H1 (cell line): Measurements from ENCODE around the gene STXBP6. TPM values are rescaled to one million over a fixed set of nuclear protein-coding genes. Genes with fewer than 3 reads are reported as not detected.

ENCODE experiments used
- CTCF ChIA-PET: fragments of 300-600 bp; sonication (Branson Sonifier 250); formaldehyde crosslinking; loops from one replicate; lab custom pipeline; 2021; ENCODE audit not compliant: partially characterized antibody; lab: Charles Lee
- POLR2A ChIA-PET: fragments of 300-600 bp; sonication (Branson Sonifier 250); formaldehyde crosslinking; loops from one replicate; lab custom pipeline; 2021; ENCODE audit warnings: inconsistent platforms; ENCODE audit not compliant: partially characterized antibody; lab: Charles Lee
- DNase-seq, 2 experiments: peaks; one replicate each; pipeline versions ENCODE4 v3.0.0 to v3.0.0-alpha.2; 2010 to 2022; ENCODE audit warnings: low spot score in 2 of 2, low read depth in 1 of 2, mixed read lengths in 1 of 2
- FAIRE-seq: peaks from 2 replicates; lab custom pipeline; 2011; peaks lifted over from hg19 to GRCh38; lab: Jason Lieb, UNC
- H2AFZ ChIP-seq: 2 replicates; pipeline ENCODE4 v1.8.1; 2012; ENCODE audit warnings: low read length, inconsistent platforms
- H2AK5ac ChIP-seq: 2 replicates; pipeline ENCODE4 v1.6.1; 2013; ENCODE audit warnings: low read depth, low read length
- H2BK120ac ChIP-seq: replicated peaks from 2 replicates; pipeline ENCODE3; 2013; ENCODE audit warnings: low read depth, low read length, inconsistent platforms
- H2BK12ac ChIP-seq: 2 replicates; pipeline ENCODE4 v1.6.1; 2013; ENCODE audit warnings: low read depth, low read length
- H2BK15ac ChIP-seq: 2 replicates; pipeline ENCODE4 v1.6.1; 2013; ENCODE audit warnings: low read length
- H2BK20ac ChIP-seq: 2 replicates; pipeline ENCODE4 v1.6.1; 2013; ENCODE audit warnings: low read length
- H2BK5ac ChIP-seq: 2 replicates; pipeline ENCODE4 v1.6.1; 2013; ENCODE audit warnings: low read depth, low read length
- H3K14ac ChIP-seq: 2 replicates; pipeline ENCODE4 v1.6.1; 2013; ENCODE audit warnings: inconsistent platforms; ENCODE audit not compliant: insufficient read length
- H3K18ac ChIP-seq: 2 replicates; pipeline ENCODE4 v1.6.1; 2013; ENCODE audit warnings: low read length; ENCODE audit errors: extremely low read depth
- H3K23ac ChIP-seq: 2 replicates; pipeline ENCODE4 v1.6.1; 2013; ENCODE audit warnings: inconsistent platforms; ENCODE audit not compliant: insufficient read length
- H3K23me2 ChIP-seq: 2 replicates; pipeline ENCODE4 v1.6.1; 2013; ENCODE audit warnings: low read depth, low read length
- H3K27ac ChIP-seq: 2 replicates; pipeline ENCODE4 v1.6.1; 2011; ENCODE audit warnings: low read depth, low read length, inconsistent platforms
- H3K27me3 ChIP-seq, 4 experiments: replicated peaks in 1 of 4; 1 replicate in 1 of 4; 2 replicates in 3 of 4; pipeline versions ENCODE4 v1.6.1 to v1.8.1; 2011 to 2013; ENCODE audit warnings: low read length in 3 of 4, mild to moderate bottlenecking in 3 of 4, inconsistent platforms in 2 of 4, mixed read lengths in 2 of 4, moderate library complexity in 1 of 4; ENCODE audit not compliant: control insufficient read depth in 3 of 4, insufficient read depth in 3 of 4; ENCODE audit errors: extremely low read depth in 1 of 4
- H3K36me3 ChIP-seq, 4 experiments: 2 replicates each; pipeline versions ENCODE4 v1.6.1 to v1.8.1; 2011 to 2013; ENCODE audit warnings: mild to moderate bottlenecking in 4 of 4, low read length in 3 of 4, moderate library complexity in 2 of 4, control low read depth in 1 of 4, inconsistent platforms in 1 of 4; ENCODE audit not compliant: insufficient read depth in 4 of 4, control insufficient read depth in 2 of 4
- H3K4ac ChIP-seq: replicated peaks from 2 replicates; pipeline ENCODE3; 2013; ENCODE audit warnings: low read length, low read depth, mixed read lengths, inconsistent platforms; ENCODE audit not compliant: insufficient read length
- H3K4me1 ChIP-seq, 4 experiments: replicated peaks in 1 of 4; 1 replicate in 1 of 4; 2 replicates in 3 of 4; pipeline versions ENCODE4 v1.6.1 to v1.8.1; 2011 to 2013; ENCODE audit warnings: low read length in 3 of 4, inconsistent platforms in 2 of 4, mixed read lengths in 1 of 4; ENCODE audit not compliant: insufficient read depth in 4 of 4, control insufficient read depth in 3 of 4
- H3K4me2 ChIP-seq, 2 experiments: 2 replicates each; pipeline versions ENCODE4 v1.6.1 to v1.8.1; 2011 to 2013; ENCODE audit warnings: low read depth in 2 of 2, low read length in 2 of 2, control low read depth in 1 of 2, inconsistent platforms in 1 of 2, mild to moderate bottlenecking in 1 of 2; ENCODE audit not compliant: insufficient read depth in 1 of 2
- H3K4me3 ChIP-seq, 4 experiments: fragments of 200-600, 300-600 bp in 1 of 4; sonication (generic), shearing (Covaris generic), sonication (Bioruptor Twin) in 1 of 4; 2 replicates each; pipeline versions ENCODE4 v1.5.1 to v1.8.1; 2011 to 2016; ENCODE audit warnings: low read length in 4 of 4, low read depth in 3 of 4, control low read depth in 2 of 4, inconsistent platforms in 2 of 4, mild to moderate bottlenecking in 2 of 4, mixed read lengths in 1 of 4, moderate library complexity in 1 of 4; ENCODE audit not compliant: insufficient read depth in 2 of 4; ENCODE audit errors: extremely low read depth in 1 of 4
- H3K56ac ChIP-seq: replicated peaks from 2 replicates; pipeline ENCODE3; 2013; ENCODE audit warnings: low read depth, mild to moderate bottlenecking, mixed read lengths, low read length, inconsistent platforms; ENCODE audit not compliant: insufficient read length
- H3K79me1 ChIP-seq: 2 replicates; pipeline ENCODE4 v1.6.1; 2013; ENCODE audit warnings: low read depth, low read length, control low read depth
- H3K79me2 ChIP-seq, 2 experiments: 2 replicates each; pipeline versions ENCODE4 v1.6.1 to v1.8.1; 2012 to 2013; ENCODE audit warnings: low read length in 2 of 2, mild to moderate bottlenecking in 2 of 2, inconsistent platforms in 1 of 2; ENCODE audit not compliant: insufficient read depth in 2 of 2, control insufficient read depth in 1 of 2
- H3K9ac ChIP-seq, 4 experiments: replicated peaks in 1 of 4; 1 replicate in 1 of 4; 2 replicates in 3 of 4; pipeline versions ENCODE4 v1.6.1 to v1.8.1; 2011 to 2013; ENCODE audit warnings: low read depth in 3 of 4, low read length in 3 of 4, control low read depth in 2 of 4, mild to moderate bottlenecking in 2 of 4, moderate library complexity in 2 of 4, inconsistent platforms in 1 of 4; ENCODE audit errors: extremely low read depth in 1 of 4
- H3K9me3 ChIP-seq, 2 experiments: 2 replicates each; pipeline versions ENCODE4 v1.6.1 to v1.8.1; 2012 to 2013; ENCODE audit warnings: mild to moderate bottlenecking in 2 of 2, moderate library complexity in 2 of 2, control low read depth in 1 of 2, inconsistent platforms in 1 of 2, low read depth in 1 of 2, low read length in 1 of 2, mixed read lengths in 1 of 2; ENCODE audit not compliant: insufficient read depth in 2 of 2
- H4K20me1 ChIP-seq, 2 experiments: replicated peaks in 1 of 2; 2 replicates each; pipeline versions ENCODE3 to v1.8.1; 2011 to 2013; ENCODE audit warnings: inconsistent platforms in 2 of 2, low read length in 2 of 2, mild to moderate bottlenecking in 1 of 2; ENCODE audit not compliant: insufficient read depth in 2 of 2, control insufficient read depth in 1 of 2
- H4K5ac ChIP-seq: 2 replicates; pipeline ENCODE4 v1.6.1; 2013; ENCODE audit warnings: low read length, low read depth, mixed read lengths, inconsistent platforms; ENCODE audit not compliant: insufficient read length
- H4K8ac ChIP-seq: 2 replicates; pipeline ENCODE4 v1.8.0; 2013; ENCODE audit warnings: mild to moderate bottlenecking, moderate library complexity, low read length, inconsistent platforms; ENCODE audit not compliant: insufficient read depth; ENCODE audit errors: extremely low read depth
- H4K91ac ChIP-seq: replicated peaks from 2 replicates; pipeline ENCODE3; 2013; ENCODE audit warnings: low read length, mixed read lengths, inconsistent platforms; ENCODE audit not compliant: insufficient read length
- BRCA1 ChIP-seq: IDR thresholded peaks from 2 replicates; pipeline ENCODE4 v1.6.1; 2012; ENCODE audit warnings: low read depth, low read length, improper control_type of control experiment
- CHD1 ChIP-seq: IDR thresholded peaks from 2 replicates; pipeline ENCODE4 v1.6.1; 2012; ENCODE audit warnings: low read depth, low read length, improper control_type of control experiment
- EZH2 ChIP-seq: fragments of 200-600 bp; sonication (generic); IDR thresholded peaks from 2 replicates; pipeline ENCODE4 v1.7.1; 2012; ENCODE audit warnings: low read depth, mild to moderate bottlenecking, moderate library complexity, low read length, inconsistent platforms; ENCODE audit not compliant: severe bottlenecking
- FOSL1 ChIP-seq: IDR thresholded peaks from 2 replicates; pipeline ENCODE4 v1.6.1; 2011; ENCODE audit warnings: mild to moderate bottlenecking, low read depth, low read length, moderate library complexity; ENCODE audit not compliant: insufficient read depth
- GABPA ChIP-seq: IDR thresholded peaks from 2 replicates; pipeline ENCODE4 v1.6.1; 2011; ENCODE audit warnings: mild to moderate bottlenecking, low read length, moderate library complexity, borderline replicate concordance; ENCODE audit not compliant: insufficient read depth
- MAX ChIP-seq: IDR thresholded peaks from 2 replicates; pipeline ENCODE4 v1.6.1; 2012; ENCODE audit warnings: inconsistent platforms
- NANOG ChIP-seq: IDR thresholded peaks from 2 replicates; pipeline ENCODE4 v1.6.1; 2011; ENCODE audit warnings: low read length, low read depth, mild to moderate bottlenecking, inconsistent platforms; ENCODE audit not compliant: insufficient read depth, poor library complexity, severe bottlenecking
- POLR2AphosphoS5 ChIP-seq: IDR thresholded peaks from 2 replicates; pipeline ENCODE4 v1.6.1; 2011; ENCODE audit warnings: low read depth, low read length
- RAD21 ChIP-seq, 2 experiments: IDR thresholded peaks in 1 of 2; conservative IDR thresholded peaks in 1 of 2; 2 replicates each; pipeline ENCODE4 v1.6.1; 2011; ENCODE audit warnings: low read depth in 2 of 2, low read length in 2 of 2, improper control_type of control experiment in 1 of 2, inconsistent platforms in 1 of 2, mild to moderate bottlenecking in 1 of 2, moderate library complexity in 1 of 2
- RXRA ChIP-seq: IDR thresholded peaks from 2 replicates; pipeline ENCODE4 v1.6.1; 2011; ENCODE audit warnings: low read depth, mild to moderate bottlenecking, low read length, moderate library complexity; ENCODE audit not compliant: insufficient read depth
- SIN3A ChIP-seq, 2 experiments: IDR thresholded peaks in 1 of 2; conservative IDR thresholded peaks in 1 of 2; 2 replicates each; pipeline ENCODE4 v1.6.1; 2011 to 2012; ENCODE audit warnings: low read length in 2 of 2, improper control_type of control experiment in 1 of 2, low read depth in 1 of 2, mild to moderate bottlenecking in 1 of 2
- SIRT6 ChIP-seq: IDR thresholded peaks from one replicate; pipeline ENCODE4 v1.7.1; 2012; ENCODE audit warnings: low read length, inconsistent platforms
- SP4 ChIP-seq: IDR thresholded peaks from 2 replicates; pipeline ENCODE4 v1.6.1; 2012; ENCODE audit warnings: low read length, inconsistent platforms
- TBP ChIP-seq: IDR thresholded peaks from 2 replicates; pipeline ENCODE4 v1.6.1; 2011; ENCODE audit warnings: low read depth, low read length, improper control_type of control experiment
- WGBS, 2 experiments: shearing (Covaris generic) in 1 of 2; methylation state at CpG; one replicate each; pipeline versions ENCODE4 v1.1.6 to v1.1.7; 2013 to 2015; ENCODE audit warnings: low lambda C conversion rate in 2 of 2, mixed read lengths in 2 of 2, inconsistent platforms in 1 of 2, low coverage in 1 of 2, missing lambda C conversion rate in 1 of 2; ENCODE audit not compliant: insufficient replicate concordance in 2 of 2, insufficient coverage in 1 of 2, insufficient read length in 1 of 2; ENCODE audit errors: extremely low coverage in 1 of 2, missing lambda C conversion rate in 1 of 2; 5-methylcytosine and 5-hydroxymethylcytosine counted together
- polyA plus RNA-seq, 7 experiments: library from polyadenylated mRNA; depleted of rRNA in 3 of 7; stranded (reverse) in 5 of 7; unstranded in 2 of 7; fragments of >200 nt in 5 of 7; fragments of 200-250 nt in 2 of 7; gene quantifications; 1 replicate in 5 of 7; 2 replicates in 1 of 7; 4 replicates in 1 of 7; pipeline versions ENCODE4 v1.2.1 to v1.2.3, GENCODE V29; 2011 to 2013; ENCODE audit warnings: missing spikeins in 2 of 7, mixed read lengths in 2 of 7
- total RNA-seq: library from RNA; stranded (reverse); fragmentation: NEBNext Ultra II Directional; extraction: Animal tissue kit (Norgen Biotek cat#: 25700); gene quantifications from 2 replicates; pipeline ENCODE4 v1.2.1, GENCODE V29; 2021

The STXBP6 gene
- total and polyA plus RNA-seq, 2 of the 8 experiments (the other 6 are each of a cell fraction or from before 2014, with no cell fraction given) = 9.4 to 18.1 TPM

DNA sequence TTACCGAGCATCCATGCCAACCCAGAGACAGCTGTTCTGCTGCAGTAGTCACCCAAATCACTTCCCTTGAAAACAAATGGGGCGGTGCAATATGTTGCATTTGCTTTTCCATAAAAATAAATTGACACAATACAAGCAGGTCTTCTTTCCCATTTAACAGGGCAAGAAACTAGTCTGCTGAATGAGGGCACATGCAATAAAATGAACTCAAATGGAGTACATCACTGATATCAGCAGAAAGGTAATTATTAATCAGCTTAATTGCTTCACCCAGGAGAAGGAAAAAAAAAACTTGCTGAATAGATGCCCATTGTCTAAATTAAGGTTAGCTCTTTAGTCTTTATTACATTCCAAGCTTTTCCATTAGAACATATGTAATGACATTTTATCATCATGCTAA lies 240.8 kb downstream of the STXBP6 start:
- Histone ChIP-seq H3K9me3 (no peaks in the 10 kb centered on the region), H3K4me2 (no peak overlapping the region), H3K4ac (no peak overlapping the region), H2BK12ac (no peak overlapping the region), H3K56ac (no peak overlapping the region), H3K23ac (no peak overlapping the region), H2BK20ac (no peak overlapping the region), H2BK5ac (no peak overlapping the region), H3K18ac (no peak overlapping the region), H3K79me2 (no peaks in the 10 kb centered on the region), H3K9ac (no peak overlapping the region), H4K20me1 (no peaks in the 10 kb centered on the region), H4K5ac (no peak overlapping the region), H2AFZ (no peak overlapping the region), H3K79me1 (no peaks in the 10 kb centered on the region), H2BK120ac (no peak overlapping the region), H4K91ac (no peak overlapping the region), H3K27ac (no peak overlapping the region), H2BK15ac (no peak overlapping the region), H2AK5ac (no peak overlapping the region), H3K4me1 (peaks cover 0 to 3% (median 0%) of the 10 kb centered on the region in 4 experiments; a peak in 1 of 7 replicates), H3K4me3 (no peak overlapping the region), H4K8ac (no peak overlapping the region), H3K27me3 (no peaks in the 10 kb centered on the region; a peak in 1 of 7 replicates), H3K36me3 (no peaks in the 10 kb centered on the region), H3K14ac (no peak overlapping the region), H3K23me2 (no peaks in the 10 kb centered on the region; the same call in 1 of the 2 replicates)
- no peak for DNase-seq
- 88% methylated on average over 2 of the region's 2 CpGs; no CpG with 5 or more reads in 1 of the 2 experiments for WGBS, 2 experiments
- POLR2A ChIA-PET = no interaction called here
- CTCF ChIA-PET = interaction anchor here (0.6 to 7.4 kb wide), 10 partner anchors 48 to 468 kb away, joined by 3 to 80 read pairs (median 4); no protein-coding TSS in a partner anchor
- no peak for FAIRE-seq
- TF ChIP-seq RAD21 (IDR thresholded peaks at IDR 0.05 in 1 of 2, conservative IDR thresholded peaks at IDR 0.05 in 1 of 2; ENCODE audit: low read depth in 2 of 2, low read length in 2 of 2) = no peak
- no peak for TF ChIP-seq FOSL1
- TF ChIP-seq TBP = no peak
- no peak for TF ChIP-seq NANOG
- no peak for TF ChIP-seq POLR2AphosphoS5
- no peak for TF ChIP-seq SP4
- TF ChIP-seq CHD1 = no peak
- TF ChIP-seq MAX = no peak
- TF ChIP-seq EZH2 = no peak
- no peak for TF ChIP-seq BRCA1
- TF ChIP-seq GABPA = no peak
- no peak for TF ChIP-seq RXRA
- TF ChIP-seq SIRT6 = no peak
- no peak for TF ChIP-seq SIN3A (conservative IDR thresholded peaks at IDR 0.05 in 1 of 2, IDR thresholded peaks at IDR 0.05 in 1 of 2; ENCODE audit: low read depth in 1 of 2, low read length in 2 of 2)
